ENCODE data around the gene FBXL19.

The FBXL19 gene

DNA sequence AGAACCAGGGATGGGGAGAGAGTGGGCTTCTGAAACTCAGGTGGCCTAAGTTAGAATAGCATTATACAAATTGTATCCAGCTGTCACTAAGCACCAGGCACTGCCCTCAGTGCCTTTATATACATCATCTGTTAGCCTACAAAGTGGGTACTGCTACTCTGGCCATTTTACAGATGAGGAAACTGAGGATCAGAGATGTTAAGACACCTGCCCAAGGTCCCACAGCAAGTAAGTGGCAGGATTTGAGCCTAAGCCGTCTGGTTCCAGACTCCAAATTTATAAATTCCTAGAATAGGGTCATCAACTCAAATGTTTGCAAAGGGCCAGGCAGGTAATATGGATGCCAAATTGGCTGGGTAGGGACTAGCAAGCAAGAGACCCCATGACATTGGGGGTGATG lies 27.8 kb downstream of the FBXL19 start:
- no peak overlapping the region for H3K9ac ChIP-seq (ENCODE audit: low read length)
- no peaks in the 10 kb centered on the region for H3K27me3 ChIP-seq (ENCODE audit: control insufficient read depth, insufficient read depth, low read length)
- H3K4me1 ChIP-seq (ENCODE audit: control insufficient read depth, low read depth, low read length) = peaks cover 25% of the 10 kb centered on the region
- H3K36me3 ChIP-seq (ENCODE audit: control insufficient read depth, low read depth, low read length) = no peaks in the 10 kb centered on the region
- H3K4me3 ChIP-seq (ENCODE audit: low read length) = no peak overlapping the region
- H3K27ac ChIP-seq (ENCODE audit: low read length) = no peak overlapping the region
- H3K9me3 ChIP-seq (ENCODE audit: control insufficient read depth, low read depth, low read length) = no peaks in the 10 kb centered on the region

DNA sequence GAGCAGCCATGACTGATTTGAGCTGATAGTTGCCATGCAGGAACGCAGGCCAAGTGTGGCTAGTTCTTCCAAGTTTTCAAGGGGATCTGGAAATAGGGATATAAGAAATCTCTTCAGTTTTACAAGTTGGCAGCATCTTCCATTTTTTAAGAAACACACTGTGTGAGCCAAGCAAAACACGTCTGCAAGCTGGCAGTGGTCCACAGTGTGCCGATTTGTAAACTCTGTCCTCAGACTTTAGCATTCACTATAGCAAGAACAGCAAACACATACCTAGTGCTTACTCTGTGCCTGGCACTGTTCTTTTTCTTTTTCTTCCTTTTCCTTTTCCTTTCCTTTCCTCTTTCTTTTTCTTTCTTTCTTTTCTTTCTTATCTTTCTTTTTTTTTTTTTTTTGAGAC lies 28.4 kb downstream of the FBXL19 start:
- Histone ChIP-seq H3K36me3 (ENCODE audit: control insufficient read depth, low read depth, low read length) (no peaks in the 10 kb centered on the region), H3K9ac (ENCODE audit: low read length) (no peak overlapping the region), H3K4me3 (ENCODE audit: low read length) (no peak overlapping the region), H3K27ac (ENCODE audit: low read length) (no peak overlapping the region), H3K4me1 (ENCODE audit: control insufficient read depth, low read depth, low read length) (peaks cover 21% of the 10 kb centered on the region), H3K9me3 (ENCODE audit: control insufficient read depth, low read depth, low read length) (no peaks in the 10 kb centered on the region), H3K27me3 (ENCODE audit: control insufficient read depth, insufficient read depth, low read length) (no peaks in the 10 kb centered on the region)

DNA sequence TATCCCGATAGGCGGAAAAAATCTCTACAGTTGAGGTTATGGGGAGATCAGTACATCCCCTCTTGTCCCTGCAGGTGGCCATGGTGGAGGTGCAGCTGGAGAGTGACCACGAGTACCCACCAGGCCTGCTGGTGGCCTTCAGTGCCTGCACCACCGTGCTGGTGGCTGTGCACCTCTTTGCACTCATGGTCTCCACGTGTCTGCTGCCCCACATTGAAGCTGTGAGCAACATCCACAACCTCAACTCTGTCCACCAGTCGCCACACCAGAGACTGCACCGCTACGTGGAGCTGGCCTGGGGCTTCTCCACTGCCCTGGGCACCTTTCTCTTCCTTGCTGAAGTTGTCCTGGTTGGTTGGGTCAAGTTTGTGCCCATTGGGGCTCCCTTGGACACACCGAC lies 29.7 kb downstream of the FBXL19 start:
- Histone ChIP-seq H3K9ac (ENCODE audit: low read length) (no peak overlapping the region), H3K4me1 (ENCODE audit: control insufficient read depth, low read depth, low read length) (peaks cover 15% of the 10 kb centered on the region), H3K27ac (ENCODE audit: low read length) (no peak overlapping the region), H3K36me3 (ENCODE audit: control insufficient read depth, low read depth, low read length) (no peaks in the 10 kb centered on the region), H3K27me3 (ENCODE audit: control insufficient read depth, insufficient read depth, low read length) (no peaks in the 10 kb centered on the region), H3K4me3 (ENCODE audit: low read length) (no peak overlapping the region), H3K9me3 (ENCODE audit: control insufficient read depth, low read depth, low read length) (no peaks in the 10 kb centered on the region)

DNA sequence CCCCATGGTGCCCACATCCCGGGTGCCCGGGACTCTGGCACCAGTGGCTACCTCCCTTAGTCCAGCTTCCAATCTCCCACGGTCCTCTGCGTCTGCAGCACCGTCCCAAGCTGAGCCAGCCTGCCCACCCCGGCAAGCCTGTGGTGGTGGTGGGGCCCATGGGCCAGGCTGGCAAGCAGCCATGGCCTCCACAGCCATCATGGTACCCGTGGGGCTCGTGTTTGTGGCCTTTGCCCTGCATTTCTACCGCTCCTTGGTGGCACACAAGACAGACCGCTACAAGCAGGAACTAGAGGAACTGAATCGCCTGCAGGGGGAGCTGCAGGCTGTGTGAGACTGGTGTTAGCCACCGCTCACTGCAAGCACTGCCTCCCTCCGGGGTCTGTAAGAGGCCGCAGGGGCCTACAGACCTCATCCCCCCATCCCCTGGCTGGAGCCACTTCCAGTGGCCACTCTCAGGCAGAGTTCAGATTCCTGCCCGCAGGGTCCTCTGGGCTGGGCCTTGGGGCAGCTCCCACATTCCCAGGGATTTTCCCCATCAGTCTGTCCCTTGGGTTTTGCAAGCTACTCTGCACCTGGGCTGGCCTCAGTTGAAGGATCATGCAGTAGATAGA lies 30.2 kb downstream of the FBXL19 start:
- Histone ChIP-seq H3K36me3 (ENCODE audit: control insufficient read depth, low read depth, low read length) (no peaks in the 10 kb centered on the region), H3K9me3 (ENCODE audit: control insufficient read depth, low read depth, low read length) (no peaks in the 10 kb centered on the region), H3K4me3 (ENCODE audit: low read length) (no peak overlapping the region), H3K27ac (ENCODE audit: low read length) (no peak overlapping the region), H3K9ac (ENCODE audit: low read length) (no peak overlapping the region), H3K27me3 (ENCODE audit: control insufficient read depth, insufficient read depth, low read length) (no peaks in the 10 kb centered on the region), H3K4me1 (ENCODE audit: control insufficient read depth, low read depth, low read length) (peaks cover 15% of the 10 kb centered on the region)

DNA sequence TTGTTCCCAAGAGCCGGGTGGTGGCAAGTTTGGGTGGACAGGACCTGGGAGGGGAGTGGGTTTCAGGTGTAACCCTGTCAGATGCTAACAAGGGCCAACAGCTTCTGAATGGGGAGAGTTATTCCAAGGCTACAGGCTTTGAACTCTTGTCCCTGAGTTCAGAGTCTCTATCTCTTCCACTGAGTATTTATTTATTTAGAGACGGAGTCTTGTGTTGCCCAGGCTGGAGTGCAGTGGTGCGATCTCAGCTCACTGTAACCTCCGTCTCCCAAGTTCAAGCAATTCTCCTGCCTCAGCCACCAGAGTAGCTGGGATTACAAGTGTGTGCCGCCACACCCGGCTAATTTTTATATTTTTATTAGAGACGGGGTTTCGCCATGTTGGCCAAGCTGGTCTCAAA lies 31.6 kb downstream of the FBXL19 start:
- H3K9me3 ChIP-seq (ENCODE audit: control insufficient read depth, low read depth, low read length) = no peaks in the 10 kb centered on the region
- H3K9ac ChIP-seq (ENCODE audit: low read length) = no peak overlapping the region
- H3K4me3 ChIP-seq (ENCODE audit: low read length) = no peak overlapping the region
- H3K4me1 ChIP-seq (ENCODE audit: control insufficient read depth, low read depth, low read length) = peaks cover 11% of the 10 kb centered on the region
- H3K27me3 ChIP-seq (ENCODE audit: control insufficient read depth, insufficient read depth, low read length) = no peaks in the 10 kb centered on the region
- H3K36me3 ChIP-seq (ENCODE audit: control insufficient read depth, low read depth, low read length) = peaks cover 10% of the 10 kb centered on the region
- H3K27ac ChIP-seq (ENCODE audit: low read length) = no peak overlapping the region

DNA sequence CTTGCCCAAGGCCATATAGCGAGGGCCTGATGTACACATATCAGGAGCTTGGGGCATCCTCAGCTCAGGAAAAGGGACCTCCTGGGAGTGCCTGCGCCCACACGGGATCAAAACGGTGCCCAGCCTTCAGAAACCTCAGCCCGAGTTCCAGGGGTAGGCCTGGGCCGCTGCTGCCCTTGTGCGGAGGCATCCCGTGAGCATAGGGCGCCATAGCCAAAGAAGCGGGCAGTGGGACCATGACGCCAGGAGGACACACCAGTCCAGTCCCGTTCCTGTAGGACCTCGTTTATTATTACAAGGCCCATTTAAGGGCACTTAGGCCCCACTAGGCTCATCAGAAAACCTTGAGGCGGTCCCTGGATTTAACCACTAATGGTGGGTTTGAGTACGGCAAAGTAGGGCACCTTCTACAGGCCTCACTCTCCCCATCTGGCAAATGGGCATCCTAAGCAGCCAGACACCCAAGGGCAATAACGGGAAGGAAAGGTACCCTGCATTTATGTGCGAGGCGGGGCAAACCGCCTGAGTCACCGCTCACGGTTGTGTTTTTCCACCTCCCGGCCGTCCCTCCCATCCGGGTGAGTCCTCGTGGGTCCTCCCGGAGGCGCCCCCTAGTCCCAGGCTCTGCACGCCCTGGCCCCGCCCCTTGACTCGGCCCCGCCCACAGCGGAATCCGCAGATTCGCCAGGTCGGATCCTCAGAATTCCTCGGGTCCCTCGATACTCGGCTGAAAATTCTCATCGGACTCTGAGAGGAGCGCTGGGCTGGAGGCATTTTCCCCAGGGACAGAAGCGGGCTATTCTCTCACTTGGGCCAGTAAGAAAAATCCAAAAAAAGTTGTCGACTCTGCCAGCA lies 33.5 kb downstream of the FBXL19 start:
- no peaks in the 10 kb centered on the region for H3K9me3 ChIP-seq (ENCODE audit: control insufficient read depth, low read depth, low read length)
- peak overlapping the region; percentile 97 for H3K9ac ChIP-seq (ENCODE audit: low read length)
- peaks cover 26% of the 10 kb centered on the region for H3K36me3 ChIP-seq (ENCODE audit: control insufficient read depth, low read depth, low read length)
- H3K4me3 ChIP-seq (ENCODE audit: low read length) = peak overlapping the region; percentile 85
- H3K27ac ChIP-seq (ENCODE audit: low read length) = peak overlapping the region; percentile 98
- no peaks in the 10 kb centered on the region for H3K27me3 ChIP-seq (ENCODE audit: control insufficient read depth, insufficient read depth, low read length)
- peaks cover 4% of the 10 kb centered on the region for H3K4me1 ChIP-seq (ENCODE audit: control insufficient read depth, low read depth, low read length)

DNA sequence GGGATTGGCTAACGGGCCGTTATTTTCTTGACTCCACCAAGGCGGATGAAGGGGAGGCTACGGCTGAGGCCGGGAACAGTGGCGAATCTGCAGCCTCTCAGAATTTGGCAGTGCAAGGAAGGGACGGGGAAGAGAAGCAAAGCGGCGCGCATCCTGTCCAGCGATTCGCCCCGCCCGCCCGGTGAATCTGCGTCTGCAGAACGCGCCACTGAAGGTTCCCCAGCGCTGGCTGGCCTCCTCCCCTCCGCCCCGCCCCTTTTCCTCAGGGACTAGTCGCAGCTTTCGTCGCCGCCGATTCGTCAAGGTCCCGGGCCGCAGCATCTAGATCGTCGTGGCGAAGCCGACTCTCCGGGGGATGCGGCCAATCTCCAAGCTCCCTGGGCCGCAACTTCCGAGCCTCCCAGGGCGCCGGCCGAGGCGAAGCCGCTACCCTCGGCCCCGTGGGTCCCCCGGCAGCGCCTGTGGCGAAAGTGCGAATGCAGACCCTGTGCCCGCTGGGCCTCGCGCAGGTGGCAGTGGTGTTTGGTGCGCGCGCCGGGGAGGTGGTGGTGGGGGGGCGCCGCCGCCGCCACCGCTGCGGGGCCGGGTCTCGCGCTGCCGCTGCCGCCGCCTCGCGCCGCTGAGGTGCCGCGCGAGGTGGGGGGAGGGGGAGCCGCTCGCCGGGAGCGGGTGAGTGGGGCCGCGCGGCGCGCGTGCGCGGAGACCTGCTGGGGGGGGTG lies 34.2 kb downstream of the FBXL19 start, which contains the start of gene SETD1A:
SETD1A (plus strand) TSS at position 299 of the 719 bp plus-strand sequence. CDS start 978 bp downstream, outside the sequence.
- peak within 1 kb of the TSS; percentile 98 for H3K27ac ChIP-seq (ENCODE audit: low read length)
- peak within 1 kb of the TSS; percentile 97 for H3K9ac ChIP-seq (ENCODE audit: low read length)
- peak within 1 kb of the TSS; percentile 85 for H3K4me3 ChIP-seq (ENCODE audit: low read length)
- H3K9me3 ChIP-seq (ENCODE audit: control insufficient read depth, low read depth, low read length) = no peaks in the 10 kb centered on the region
- H3K4me1 ChIP-seq (ENCODE audit: control insufficient read depth, low read depth, low read length) = peaks cover 4% of the 10 kb centered on the region
- H3K27me3 ChIP-seq (ENCODE audit: control insufficient read depth, insufficient read depth, low read length) = no peaks in the 10 kb centered on the region
- H3K36me3 ChIP-seq (ENCODE audit: control insufficient read depth, low read depth, low read length) = peaks cover 34% of the 10 kb centered on the region

DNA sequence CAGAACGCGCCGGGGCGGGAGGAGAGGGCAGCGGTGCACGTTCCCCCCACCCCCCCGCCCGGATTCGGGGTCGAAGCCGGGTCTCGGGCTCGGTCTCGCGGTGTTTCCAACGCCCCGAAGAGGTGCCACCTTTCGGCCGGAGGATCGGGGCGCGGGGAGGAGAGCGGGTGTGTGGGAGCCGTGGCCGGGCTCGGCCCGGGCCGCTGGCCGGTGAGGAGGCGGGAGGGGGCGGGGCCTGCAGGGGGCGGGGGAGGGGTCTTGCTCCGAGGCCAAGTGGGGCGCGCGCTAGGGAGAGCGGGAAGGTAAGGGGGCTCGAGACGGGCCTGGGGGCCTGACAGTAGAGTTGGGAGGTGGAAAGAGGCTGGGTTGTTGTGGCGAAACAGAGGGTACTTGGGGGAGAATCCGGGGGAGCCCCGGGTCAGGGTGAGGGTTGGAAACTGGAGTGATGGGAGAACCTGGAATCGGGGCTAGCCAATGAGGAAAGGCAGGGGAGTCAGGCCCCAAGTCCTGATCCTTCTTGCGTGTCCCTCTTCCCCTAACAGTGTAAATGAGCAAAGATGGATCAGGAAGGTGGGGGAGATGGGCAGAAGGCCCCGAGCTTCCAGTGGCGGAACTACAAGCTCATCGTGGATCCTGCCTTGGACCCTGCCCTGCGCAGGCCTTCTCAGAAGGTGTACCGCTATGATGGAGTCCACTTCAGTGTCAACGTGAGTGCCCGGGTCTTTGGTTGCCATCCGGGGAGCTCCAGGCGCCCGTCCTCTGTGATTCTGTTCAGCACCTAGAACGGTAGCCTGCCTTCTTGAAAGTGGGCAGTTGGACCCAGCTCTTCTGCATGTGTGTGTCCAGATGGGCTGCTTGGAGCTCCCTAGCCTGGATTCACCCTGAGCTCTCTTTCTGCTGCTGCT lies 35.1 kb downstream of the FBXL19 start:
- H3K4me3 ChIP-seq (ENCODE audit: low read length) = peak overlapping the region; percentile 85
- H3K9ac ChIP-seq (ENCODE audit: low read length) = peak overlapping the region; percentile 52
- no peak overlapping the region for H3K27ac ChIP-seq (ENCODE audit: low read length)
- H3K9me3 ChIP-seq (ENCODE audit: control insufficient read depth, low read depth, low read length) = no peaks in the 10 kb centered on the region
- peaks cover 42% of the 10 kb centered on the region for H3K36me3 ChIP-seq (ENCODE audit: control insufficient read depth, low read depth, low read length)
- peaks cover 4% of the 10 kb centered on the region for H3K4me1 ChIP-seq (ENCODE audit: control insufficient read depth, low read depth, low read length)
- no peaks in the 10 kb centered on the region for H3K27me3 ChIP-seq (ENCODE audit: control insufficient read depth, insufficient read depth, low read length)

DNA sequence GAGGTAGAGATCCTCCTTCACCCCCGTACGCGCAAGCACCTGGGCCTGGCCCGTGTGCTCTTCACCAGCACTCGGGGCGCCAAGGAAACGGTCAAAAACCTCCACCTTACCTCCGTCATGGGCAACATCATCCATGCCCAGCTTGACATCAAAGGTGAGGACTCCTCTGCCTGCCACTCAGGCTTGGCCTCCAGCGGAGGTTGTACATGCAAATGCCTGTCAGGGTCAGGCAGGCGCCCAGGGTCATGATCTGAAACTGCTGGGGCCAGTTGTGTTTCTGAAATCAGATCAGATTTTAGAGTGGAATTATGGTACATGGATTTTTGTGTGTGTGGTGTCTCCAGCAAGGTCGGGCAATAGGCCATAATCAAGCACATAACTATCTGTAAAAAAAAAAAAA lies 38.0 kb downstream of the FBXL19 start:
- no peak overlapping the region for H3K4me3 ChIP-seq (ENCODE audit: low read length)
- H3K9ac ChIP-seq (ENCODE audit: low read length) = no peak overlapping the region
- H3K36me3 ChIP-seq (ENCODE audit: control insufficient read depth, low read depth, low read length) = peaks cover 68% of the 10 kb centered on the region
- H3K27ac ChIP-seq (ENCODE audit: low read length) = no peak overlapping the region
- no peaks in the 10 kb centered on the region for H3K27me3 ChIP-seq (ENCODE audit: control insufficient read depth, insufficient read depth, low read length)
- no peaks in the 10 kb centered on the region for H3K9me3 ChIP-seq (ENCODE audit: control insufficient read depth, low read depth, low read length)
- no peaks in the 10 kb centered on the region for H3K4me1 ChIP-seq (ENCODE audit: control insufficient read depth, low read depth, low read length)

DNA sequence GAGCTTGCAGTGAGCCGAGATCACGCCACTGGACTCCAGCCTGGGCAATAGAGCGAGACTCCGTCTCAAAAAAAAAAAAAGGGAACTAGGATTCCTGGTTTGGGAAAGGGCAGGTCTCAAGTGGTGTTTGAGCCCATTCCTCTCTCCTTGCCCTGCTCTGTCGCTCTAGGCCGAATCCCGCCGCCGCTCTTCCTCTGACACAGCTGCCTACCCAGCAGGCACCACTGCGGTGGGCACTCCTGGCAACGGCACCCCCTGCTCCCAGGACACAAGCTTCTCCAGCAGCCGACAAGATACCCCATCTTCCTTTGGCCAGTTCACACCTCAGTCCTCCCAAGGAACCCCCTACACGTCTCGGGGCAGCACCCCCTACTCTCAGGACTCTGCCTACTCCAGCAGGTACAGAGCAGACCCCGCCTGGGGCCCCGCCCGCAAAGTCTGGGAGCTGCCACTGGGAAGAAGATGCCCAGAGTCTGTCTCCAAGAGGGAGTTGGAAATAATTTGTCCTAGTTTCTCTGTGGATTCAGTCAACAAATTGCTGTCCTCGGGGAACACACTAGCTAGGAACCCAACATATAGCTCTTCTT lies 40.6 kb downstream of the FBXL19 start:
- H3K36me3 ChIP-seq (ENCODE audit: control insufficient read depth, low read depth, low read length) = peaks cover 86% of the 10 kb centered on the region
- no peak overlapping the region for H3K27ac ChIP-seq (ENCODE audit: low read length)
- no peak overlapping the region for H3K4me3 ChIP-seq (ENCODE audit: low read length)
- no peaks in the 10 kb centered on the region for H3K27me3 ChIP-seq (ENCODE audit: control insufficient read depth, insufficient read depth, low read length)
- H3K9me3 ChIP-seq (ENCODE audit: control insufficient read depth, low read depth, low read length) = no peaks in the 10 kb centered on the region
- H3K9ac ChIP-seq (ENCODE audit: low read length) = no peak overlapping the region
- H3K4me1 ChIP-seq (ENCODE audit: control insufficient read depth, low read depth, low read length) = no peaks in the 10 kb centered on the region

Measured in iPS-18a (cell line).